GM18511 (cell line): ENCODE data around the gene XAF1.
"Not testable (repeated sequence)": the region's sequence is repeated elsewhere in the genome, so short reads cannot be mapped to it uniquely, and the experiment has no call there.

Source experiments
- ATAC-seq: cut with Tn5 transposase; IDR thresholded peaks from one replicate; pipeline ENCODE4 v1.9.1; 2021; ENCODE audit warnings: mild to moderate bottlenecking, moderate library complexity; ENCODE audit not compliant: unreplicated experiment

Gene XAF1

GRCh38 chr17:6755731-6756184 is at the start of gene XAF1:
Gene XAF1 (plus strand): TSS chr17:6756046. CDS start chr17:6756079, 33 bp downstream.
- ATAC-seq, result no peak

- no peak for ATAC-seq
These were observed 49.3 kb upstream of the XAF1 start for GRCh38 chr17:6706499-6706898.

- no peak for ATAC-seq
These were observed 48.9 kb upstream of the XAF1 start for GRCh38 chr17:6706996-6707395.

- ATAC-seq, result no peak
These were observed 47.4 kb upstream of the XAF1 start for GRCh38 chr17:6708357-6708961.

GRCh38 chr17:6710317-6710716 is 45.5 kb upstream of the XAF1 start:
- ATAC-seq, result no peak

GRCh38 chr17:6711081-6711674 is 44.7 kb upstream of the XAF1 start:
- no peak for ATAC-seq

- no peak for ATAC-seq
These were observed 44.2 kb upstream of the XAF1 start for GRCh38 chr17:6711681-6712057.

- no peak for ATAC-seq
These were observed 43.6 kb upstream of the XAF1 start for GRCh38 chr17:6712058-6712853.

- no peak for ATAC-seq
These were observed 43.1 kb upstream of the XAF1 start for GRCh38 chr17:6712854-6713129.

- no peak for ATAC-seq
These were observed 42.5 kb upstream of the XAF1 start, which contains the start of gene SLC13A5 for GRCh38 chr17:6713130-6713917. Gene SLC13A5 (minus strand): TSS chr17:6713369. CDS start chr17:6713333, 36 bp downstream.

GRCh38 chr17:6713918-6714271 is 42.0 kb upstream of the XAF1 start:
- no peak for ATAC-seq

GRCh38 chr17:6714315-6714874 is 41.5 kb upstream of the XAF1 start:
- no peak for ATAC-seq

- ATAC-seq, result no peak
These were observed 39.1 kb upstream of the XAF1 start for GRCh38 chr17:6716736-6717135.

GRCh38 chr17:6721744-6722143 is 34.1 kb upstream of the XAF1 start:
- ATAC-seq, result no peak

- no peak for ATAC-seq
These were observed 31.8 kb upstream of the XAF1 start for GRCh38 chr17:6724009-6724408.

GRCh38 chr17:6729531-6729930 is 26.3 kb upstream of the XAF1 start:
- no peak for ATAC-seq

- not testable (repeated sequence) for ATAC-seq
These were observed 9.2 kb upstream of the XAF1 start for GRCh38 chr17:6746665-6747064.

GRCh38 chr17:6748617-6749016 is 7.2 kb upstream of the XAF1 start:
- no peak for ATAC-seq

GRCh38 chr17:6749519-6749918 is 6.3 kb upstream of the XAF1 start:
- no peak for ATAC-seq

GRCh38 chr17:6752068-6752909 is 3.6 kb upstream of the XAF1 start:
- no peak for ATAC-seq
